Measurements from ENCODE around the gene PLXNA4. TPM values are rescaled to one million over a fixed set of nuclear protein-coding genes. Genes with fewer than 3 reads are reported as not detected.

PLXNA4 gene
- total and polyA plus RNA-seq, 8 donors, result 1.9 to 6.6 (median 3.4) TPM

DNA sequence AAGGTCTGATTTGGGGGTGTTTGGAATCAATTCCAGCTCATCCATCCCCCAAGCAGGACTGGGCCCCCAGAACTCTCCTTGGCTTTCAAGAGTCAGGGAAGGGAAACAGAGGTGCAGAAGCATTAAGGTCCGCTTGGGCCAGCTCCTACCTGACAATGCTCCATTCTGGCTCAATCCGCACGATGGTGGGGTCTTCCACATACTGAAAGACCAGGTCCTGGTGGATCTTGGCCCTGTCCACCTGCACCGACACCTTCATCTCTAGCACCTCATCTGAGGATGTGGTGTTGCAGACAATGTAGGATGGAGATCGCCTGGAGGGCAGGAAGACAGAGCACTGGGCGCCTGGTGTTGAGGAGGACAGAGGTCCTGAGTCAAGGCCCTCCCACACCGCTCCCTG lies 391.1 kb downstream of the PLXNA4 start:
- no peak overlapping the region for H3K4me3 ChIP-seq
- TF ChIP-seq, protein P1, sequence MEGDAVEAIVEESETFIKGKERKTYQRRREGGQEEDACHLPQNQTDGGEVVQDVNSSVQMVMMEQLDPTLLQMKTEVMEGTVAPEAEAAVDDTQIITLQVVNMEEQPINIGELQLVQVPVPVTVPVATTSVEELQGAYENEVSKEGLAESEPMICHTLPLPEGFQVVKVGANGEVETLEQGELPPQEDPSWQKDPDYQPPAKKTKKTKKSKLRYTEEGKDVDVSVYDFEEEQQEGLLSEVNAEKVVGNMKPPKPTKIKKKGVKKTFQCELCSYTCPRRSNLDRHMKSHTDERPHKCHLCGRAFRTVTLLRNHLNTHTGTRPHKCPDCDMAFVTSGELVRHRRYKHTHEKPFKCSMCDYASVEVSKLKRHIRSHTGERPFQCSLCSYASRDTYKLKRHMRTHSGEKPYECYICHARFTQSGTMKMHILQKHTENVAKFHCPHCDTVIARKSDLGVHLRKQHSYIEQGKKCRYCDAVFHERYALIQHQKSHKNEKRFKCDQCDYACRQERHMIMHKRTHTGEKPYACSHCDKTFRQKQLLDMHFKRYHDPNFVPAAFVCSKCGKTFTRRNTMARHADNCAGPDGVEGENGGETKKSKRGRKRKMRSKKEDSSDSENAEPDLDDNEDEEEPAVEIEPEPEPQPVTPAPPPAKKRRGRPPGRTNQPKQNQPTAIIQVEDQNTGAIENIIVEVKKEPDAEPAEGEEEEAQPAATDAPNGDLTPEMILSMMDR (IDR thresholded peaks at IDR 0.05), result no peak
- no peaks in the 10 kb centered on the region for H3K36me3 ChIP-seq
- H3K27ac ChIP-seq, result no peak overlapping the region
- intact Hi-C loops (cut with DNase I), result no loop called here
- DNase-seq, result no peak
- no peak for ATAC-seq
- no peaks in the 10 kb centered on the region for H3K27me3 ChIP-seq
- H3K9me3 ChIP-seq, result peaks cover 0 to 28% of the 10 kb centered on the region in 2 donors
- no peaks in the 10 kb centered on the region for H3K4me1 ChIP-seq

DNA sequence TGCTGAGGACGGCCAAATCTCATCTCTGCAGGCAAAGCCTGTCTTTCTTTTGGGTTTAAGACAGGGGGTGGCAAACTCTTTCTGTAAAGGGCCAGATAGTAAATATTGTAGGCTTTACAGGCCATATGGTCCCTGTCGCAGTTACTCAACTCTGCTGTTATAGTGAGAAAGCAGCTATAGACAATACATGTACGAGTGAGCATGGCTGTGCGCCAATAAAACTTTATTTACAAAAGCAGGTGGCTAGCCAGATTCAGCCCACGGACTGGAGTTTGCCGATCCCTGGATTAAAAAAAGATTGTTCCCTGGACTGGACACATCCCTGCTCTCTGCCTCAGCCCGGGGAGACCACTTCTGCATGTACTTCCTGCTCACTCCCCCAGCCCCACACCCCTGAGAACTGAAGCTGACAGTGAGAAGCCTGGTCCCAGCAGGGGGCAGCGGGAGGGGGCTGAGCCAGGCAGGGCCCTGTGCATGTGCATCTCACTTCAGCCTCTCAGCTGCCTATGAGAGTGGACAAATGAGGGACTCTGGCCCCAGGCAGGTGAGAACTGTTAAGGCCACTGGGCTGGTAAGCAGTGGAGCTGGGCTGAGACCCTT lies 392.4 kb downstream of the PLXNA4 start:
- ATAC-seq (no peak), DNase-seq (peak in 1 of 4 donors; percentile 11)
- Histone ChIP-seq H3K36me3 (no peaks in the 10 kb centered on the region), H3K27ac (no peak overlapping the region), H3K27me3 (no peaks in the 10 kb centered on the region), H3K9me3 (peaks cover 0 to 28% of the 10 kb centered on the region in 2 donors), H3K4me1 (no peaks in the 10 kb centered on the region), H3K4me3 (no peak overlapping the region)
- intact Hi-C loops (cut with DNase I), result no loop called here
- TF ChIP-seq, protein P1 (IDR thresholded peaks at IDR 0.05), result no peak

DNA sequence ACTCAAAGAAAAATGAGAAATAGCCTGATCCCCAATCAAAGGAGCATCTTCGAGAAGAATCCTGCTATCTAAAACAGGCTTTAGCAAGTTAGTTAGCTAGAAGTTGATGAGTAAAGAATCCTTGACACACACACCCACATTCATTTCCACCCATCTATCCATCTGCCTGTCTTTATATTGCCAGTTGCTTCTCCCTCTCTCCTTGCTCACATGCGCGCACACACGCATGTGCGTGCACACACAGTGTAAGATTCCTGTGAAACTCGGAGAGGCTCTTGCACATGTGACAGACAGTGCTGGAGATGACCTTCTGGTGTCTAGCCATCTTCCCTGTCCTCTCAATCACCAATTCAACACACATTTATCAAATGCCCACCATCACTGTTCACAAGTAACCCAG lies 393.3 kb downstream of the PLXNA4 start:
- TF ChIP-seq, protein P1 (IDR thresholded peaks at IDR 0.05), result no peak
- Histone ChIP-seq H3K4me1 (no peaks in the 10 kb centered on the region), H3K9me3 (peaks cover 0 to 24% of the 10 kb centered on the region in 2 donors), H3K27ac (no peak overlapping the region), H3K4me3 (no peak overlapping the region), H3K27me3 (no peaks in the 10 kb centered on the region), H3K36me3 (no peaks in the 10 kb centered on the region)
- intact Hi-C loops (cut with DNase I), result no loop called here
- ATAC-seq, result no peak
- no peak for DNase-seq

DNA sequence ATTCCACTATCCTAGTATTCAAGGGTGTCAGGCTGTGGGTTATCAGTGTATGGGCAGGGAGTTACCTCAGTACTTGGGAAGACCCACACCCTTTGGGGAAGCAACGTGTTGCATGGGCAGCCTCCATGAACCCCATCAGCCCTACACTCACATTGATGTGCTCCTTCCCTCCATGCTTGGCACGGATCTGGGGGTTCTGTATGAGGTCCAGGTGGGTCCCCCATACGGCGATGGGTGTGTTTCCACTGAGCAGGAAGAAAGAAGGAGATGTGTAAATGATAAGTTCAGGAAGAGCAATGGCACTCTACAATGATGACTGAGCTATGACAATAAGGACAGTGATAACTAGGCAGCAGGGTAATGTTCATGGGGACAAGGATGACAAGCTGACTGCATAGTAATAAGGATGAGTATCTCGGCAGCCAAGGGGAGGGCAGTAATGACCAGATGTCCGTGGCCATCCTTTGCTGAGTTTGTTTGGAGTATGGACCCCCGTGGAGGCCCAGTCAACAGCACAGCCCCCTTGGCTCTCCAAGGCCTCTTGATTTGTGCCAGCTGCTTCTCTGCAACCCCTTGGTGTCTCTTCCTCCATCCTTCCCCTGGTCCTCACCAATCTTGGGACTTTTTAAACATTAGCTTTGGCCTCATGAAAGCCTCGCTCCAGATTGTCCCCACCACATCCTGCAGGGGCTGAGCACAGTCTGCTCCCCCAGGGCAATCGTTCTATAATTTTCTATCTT lies 394.2 kb downstream of the PLXNA4 start:
- H3K36me3 ChIP-seq, result no peaks in the 10 kb centered on the region
- no peak overlapping the region for H3K4me3 ChIP-seq
- H3K27me3 ChIP-seq, result no peaks in the 10 kb centered on the region
- peaks cover 0 to 15% of the 10 kb centered on the region in 2 donors for H3K9me3 ChIP-seq
- H3K27ac ChIP-seq, result no peak overlapping the region
- ATAC-seq (no peak), DNase-seq (no peak)
- no peaks in the 10 kb centered on the region for H3K4me1 ChIP-seq
- intact Hi-C loops (cut with DNase I), result no loop called here
- TF ChIP-seq, protein P1 (IDR thresholded peaks at IDR 0.05), result no peak

DNA sequence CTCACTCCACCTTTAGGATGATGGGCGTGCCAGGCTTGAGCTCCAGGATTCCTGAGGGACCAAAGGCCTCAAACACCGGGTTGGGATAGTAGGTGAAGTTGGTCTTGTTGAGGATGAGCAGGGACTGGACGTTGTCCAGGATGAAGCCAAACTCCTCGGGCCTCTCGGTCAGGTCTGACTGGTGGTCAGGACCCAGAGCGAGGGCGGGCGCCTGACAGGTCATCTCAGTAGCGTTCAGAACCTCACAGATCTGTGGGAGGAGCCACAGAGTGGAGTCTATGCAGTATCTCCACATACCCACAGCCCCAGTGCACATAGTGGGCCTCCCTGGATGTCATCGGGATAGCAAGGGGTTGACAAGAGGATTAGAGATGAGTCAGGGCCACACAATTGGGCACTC lies 394.9 kb downstream of the PLXNA4 start:
- TF ChIP-seq, protein P1 (IDR thresholded peaks at IDR 0.05), result no peak

More for the DNA sequence above, 394.9 kb downstream of the PLXNA4 start:
- ATAC-seq, result no peak
- no peaks in the 10 kb centered on the region for H3K36me3 ChIP-seq
- no peak for DNase-seq
- intact Hi-C loops (cut with DNase I), result no loop called here
- H3K27me3 ChIP-seq, result no peaks in the 10 kb centered on the region
- H3K4me1 ChIP-seq, result no peaks in the 10 kb centered on the region
- no peak overlapping the region for H3K27ac ChIP-seq
- peaks cover 0 to 7% of the 10 kb centered on the region in 2 donors for H3K9me3 ChIP-seq
- no peak overlapping the region for H3K4me3 ChIP-seq
